ENCODE measurements around the gene CASTOR1.

DNA sequence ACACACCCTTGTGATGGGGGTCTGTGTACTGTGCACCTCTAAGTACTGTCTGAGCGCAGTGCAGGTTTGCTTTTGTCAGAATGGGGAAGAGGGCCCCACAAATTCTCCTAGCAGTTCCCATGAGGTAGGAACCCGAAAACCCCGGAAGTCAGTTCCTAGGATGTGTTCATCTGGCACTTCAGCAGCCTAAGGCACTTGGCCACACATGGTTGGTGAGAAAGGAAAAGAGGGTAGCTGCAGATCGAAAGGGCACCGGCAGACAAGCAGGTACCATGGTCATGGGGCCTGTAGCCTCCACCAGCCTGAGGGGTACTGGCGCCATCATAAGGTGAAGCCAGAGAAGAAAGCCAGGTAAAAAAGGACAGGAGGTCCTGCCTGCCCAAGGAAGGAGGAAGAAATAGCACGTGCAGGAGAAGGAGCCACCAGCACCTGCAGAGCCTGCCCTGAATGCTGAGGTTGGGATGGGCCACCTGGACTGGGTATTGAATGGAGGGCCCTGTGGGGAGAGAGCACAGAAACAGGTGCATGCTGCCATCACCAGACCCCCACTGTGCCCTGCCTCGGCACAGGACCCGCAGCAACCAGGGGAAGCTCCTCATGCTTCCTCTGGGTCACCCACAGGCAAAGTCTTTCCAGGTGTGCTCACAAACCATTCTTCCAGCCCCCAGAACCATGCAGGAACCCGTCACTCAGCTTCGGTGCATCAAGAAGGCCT, 8.1 kb upstream of the CASTOR1 start:
- TF ChIP-seq, protein P1, sequence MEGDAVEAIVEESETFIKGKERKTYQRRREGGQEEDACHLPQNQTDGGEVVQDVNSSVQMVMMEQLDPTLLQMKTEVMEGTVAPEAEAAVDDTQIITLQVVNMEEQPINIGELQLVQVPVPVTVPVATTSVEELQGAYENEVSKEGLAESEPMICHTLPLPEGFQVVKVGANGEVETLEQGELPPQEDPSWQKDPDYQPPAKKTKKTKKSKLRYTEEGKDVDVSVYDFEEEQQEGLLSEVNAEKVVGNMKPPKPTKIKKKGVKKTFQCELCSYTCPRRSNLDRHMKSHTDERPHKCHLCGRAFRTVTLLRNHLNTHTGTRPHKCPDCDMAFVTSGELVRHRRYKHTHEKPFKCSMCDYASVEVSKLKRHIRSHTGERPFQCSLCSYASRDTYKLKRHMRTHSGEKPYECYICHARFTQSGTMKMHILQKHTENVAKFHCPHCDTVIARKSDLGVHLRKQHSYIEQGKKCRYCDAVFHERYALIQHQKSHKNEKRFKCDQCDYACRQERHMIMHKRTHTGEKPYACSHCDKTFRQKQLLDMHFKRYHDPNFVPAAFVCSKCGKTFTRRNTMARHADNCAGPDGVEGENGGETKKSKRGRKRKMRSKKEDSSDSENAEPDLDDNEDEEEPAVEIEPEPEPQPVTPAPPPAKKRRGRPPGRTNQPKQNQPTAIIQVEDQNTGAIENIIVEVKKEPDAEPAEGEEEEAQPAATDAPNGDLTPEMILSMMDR (conservative IDR thresholded peaks at IDR 0.05): no peak
- TF ChIP-seq ZFX (IDR thresholded peaks at IDR 0.05): no peak
